IMR-90 (cell line): Measurements from ENCODE around the gene VPS8.

Experiments used
- CHD1 ChIP-seq: IDR thresholded peaks from 2 replicates; pipeline ENCODE4 v1.6.1; 2012; ENCODE audit warnings: low read depth, low read length, improper control_type of control experiment
- CTCF ChIP-seq: conservative IDR thresholded peaks from 2 replicates; pipeline ENCODE4 v1.5.1; 2012; ENCODE audit warnings: mild to moderate bottlenecking, low read depth, low read length, improper control_type of control experiment
- ELK1 ChIP-seq: fragments of 150-350 bp; IDR thresholded peaks from 2 replicates; pipeline ENCODE4 v1.6.1; 2016; ENCODE audit warnings: low read depth, mild to moderate bottlenecking, low read length, moderate library complexity, borderline replicate concordance
- FOS ChIP-seq: fragments of 150-350 bp; IDR thresholded peaks from 2 replicates; pipeline ENCODE4 v1.6.1; 2016; ENCODE audit warnings: low read depth, low read length
- MAFK ChIP-seq: IDR thresholded peaks from 2 replicates; pipeline ENCODE4 v1.6.1; 2012; ENCODE audit warnings: low read depth, low read length, improper control_type of control experiment
- MXI1 ChIP-seq: IDR thresholded peaks from 2 replicates; pipeline ENCODE4 v1.6.1; 2012; ENCODE audit warnings: low read depth, mild to moderate bottlenecking, low read length, moderate library complexity, borderline replicate concordance
- NFE2L2 ChIP-seq: fragments of 150-350 bp; IDR thresholded peaks from 2 replicates; pipeline ENCODE4 v1.6.1; 2016; ENCODE audit warnings: low read depth, mild to moderate bottlenecking, low read length
- POLR2A ChIP-seq: IDR thresholded peaks from 2 replicates; pipeline ENCODE4 v1.6.1; 2012; ENCODE audit warnings: mild to moderate bottlenecking, low read depth, low read length
- RAD21 ChIP-seq: IDR thresholded peaks from 2 replicates; pipeline ENCODE4 v1.6.1; 2012; ENCODE audit warnings: low read length, improper control_type of control experiment
- RCOR1 ChIP-seq: IDR thresholded peaks from 2 replicates; pipeline ENCODE4 v1.6.1; 2012; ENCODE audit warnings: mild to moderate bottlenecking, low read length, improper control_type of control experiment; ENCODE audit not compliant: insufficient replicate concordance
- SMC3 ChIP-seq: fragments of 150-350 bp; IDR thresholded peaks from 2 replicates; pipeline ENCODE4 v1.6.1; 2016; ENCODE audit warnings: low read depth, mild to moderate bottlenecking, antibody characterized with exemption, low read length, moderate library complexity

DNA sequence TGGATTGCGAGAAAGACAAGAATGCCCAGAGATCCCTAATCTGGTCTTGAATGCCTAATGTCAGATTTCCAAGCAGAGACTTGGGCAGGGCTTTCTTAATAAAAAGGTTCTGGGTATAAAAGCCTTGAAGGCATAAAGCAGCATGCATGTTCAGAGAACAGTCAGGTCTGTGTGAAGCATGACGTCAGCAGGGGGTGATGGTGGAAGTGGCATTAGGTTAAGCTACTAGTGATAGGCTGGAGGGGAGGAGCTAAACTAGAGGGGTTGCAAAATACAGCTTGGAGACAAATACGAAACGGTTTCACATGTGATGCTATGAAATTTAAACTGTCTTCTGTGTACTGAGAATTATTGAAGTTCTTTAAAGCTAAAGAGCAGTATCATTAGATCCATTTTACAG, 125.6 kb downstream of the VPS8 start:
- no peak for TF ChIP-seq CTCF
- no peak for TF ChIP-seq POLR2A
- TF ChIP-seq MXI1: no peak
- TF ChIP-seq RCOR1: no peak
- no peak for TF ChIP-seq NFE2L2
- no peak for TF ChIP-seq CHD1
- no peak for TF ChIP-seq SMC3
- no peak for TF ChIP-seq RAD21
- TF ChIP-seq ELK1: no peak
- TF ChIP-seq MAFK: no peak
- TF ChIP-seq FOS: no peak
